HG02885 (cell line): Measurements from ENCODE around the gene LILRB4.
"Not testable (repeated sequence)": the region's sequence is repeated elsewhere in the genome, so short reads cannot be mapped to it uniquely, and the experiment has no call there.

Experiments used
- ATAC-seq: cut with Tn5 transposase; IDR thresholded peaks from one replicate; pipeline ENCODE4 v1.9.1; 2021; ENCODE audit warnings: mild to moderate bottlenecking; ENCODE audit not compliant: unreplicated experiment, poor library complexity

LILRB4 gene

DNA sequence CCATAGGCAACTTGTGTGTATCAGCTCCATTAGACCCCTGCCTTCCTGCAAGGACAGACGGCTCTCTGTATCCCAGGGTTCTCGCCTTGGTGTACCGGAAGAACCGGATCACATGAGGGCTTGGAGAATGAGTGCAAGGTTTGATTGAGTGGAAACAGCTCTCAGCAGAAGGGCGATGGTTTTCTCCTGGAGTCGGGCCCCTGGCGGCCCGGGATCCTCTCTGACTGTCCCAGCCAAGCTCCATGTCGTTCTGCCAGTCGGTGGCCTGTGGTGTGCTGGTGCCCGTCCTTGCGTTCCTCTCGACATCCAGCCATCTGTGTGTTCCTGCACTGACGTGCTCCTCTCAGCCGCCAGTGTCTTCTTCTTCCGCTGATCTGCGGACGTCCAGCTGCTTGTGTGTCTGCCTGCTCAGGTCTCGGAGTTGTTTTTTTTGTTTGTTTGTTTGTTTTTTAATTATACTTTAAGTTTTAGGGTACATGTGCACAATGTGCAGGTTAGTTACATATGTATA, 16.4 kb upstream of the LILRB4 start:
- no peak for ATAC-seq

DNA sequence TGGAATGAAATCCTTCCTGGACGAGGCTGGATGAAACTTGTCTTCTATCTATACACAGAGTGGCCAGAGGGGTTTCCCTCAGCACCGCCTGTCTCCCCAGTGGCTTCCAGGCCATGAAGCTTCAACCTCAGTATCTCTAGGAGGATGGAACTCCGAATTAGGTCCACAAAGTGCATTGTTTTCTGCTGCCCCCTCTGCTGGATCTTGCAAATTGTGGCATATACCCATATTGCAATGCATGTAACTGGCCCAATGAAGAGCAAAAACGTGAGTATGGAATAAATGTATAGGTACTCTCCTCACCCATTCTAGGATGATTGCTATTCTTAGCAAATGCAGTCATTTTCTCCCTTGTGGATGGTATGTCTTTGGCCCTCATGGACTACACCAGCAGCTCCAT, 14.7 kb upstream of the LILRB4 start:
- no peak for ATAC-seq

DNA sequence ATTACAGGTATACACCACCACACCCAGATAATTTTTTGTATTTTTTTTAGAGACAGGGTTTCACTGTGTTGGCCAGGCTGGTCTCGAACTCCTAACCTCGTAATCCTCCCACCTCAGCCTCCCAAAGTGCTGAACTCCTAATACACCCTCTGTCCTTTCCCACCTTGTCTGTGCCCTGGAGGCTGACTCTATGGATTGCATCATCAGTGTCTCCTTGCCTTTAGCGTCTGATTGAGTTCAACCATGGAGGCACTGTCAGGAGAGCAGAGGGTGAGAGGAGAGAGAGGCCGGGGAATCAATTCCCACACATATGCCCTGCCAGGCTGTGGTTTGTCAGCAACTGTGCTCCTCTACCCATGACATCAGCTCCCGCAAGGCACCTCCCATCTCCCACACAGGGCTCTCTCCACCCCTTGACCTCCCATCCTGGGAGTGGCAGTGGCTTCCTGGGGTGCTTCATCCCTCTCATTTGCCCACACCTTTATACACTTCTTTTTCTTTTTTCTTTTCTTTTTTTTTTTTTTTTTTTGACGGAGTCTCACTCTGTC, 12.6 kb upstream of the LILRB4 start:
- no peak for ATAC-seq

DNA sequence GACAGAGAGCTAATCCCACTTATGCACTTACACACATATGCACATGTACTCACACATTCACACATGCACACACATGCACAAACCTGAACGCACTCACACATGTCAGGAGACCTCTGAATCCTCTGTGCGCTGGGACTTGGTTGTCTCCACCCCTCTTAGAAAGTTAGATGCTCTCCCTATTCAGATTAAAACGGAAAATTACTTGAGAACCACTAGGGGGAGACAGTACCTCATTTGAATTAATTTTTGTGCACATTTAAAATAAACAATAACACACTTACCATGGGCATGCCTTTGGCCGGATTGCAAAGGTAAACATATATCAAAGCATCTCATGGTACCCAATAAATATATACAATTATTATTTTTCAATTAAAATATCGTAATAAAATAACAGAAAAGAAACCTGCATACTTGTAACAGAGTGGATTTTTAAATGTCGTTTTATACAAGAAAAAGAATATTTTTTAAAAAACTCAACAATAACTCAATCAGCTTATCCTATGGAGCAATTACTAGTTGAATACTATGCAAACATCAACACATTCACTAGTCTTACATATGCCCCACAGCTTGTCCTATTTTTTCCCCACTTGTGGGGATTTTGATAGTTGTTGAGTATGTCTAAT, 9.5 kb upstream of the LILRB4 start:
- ATAC-seq = no peak

DNA sequence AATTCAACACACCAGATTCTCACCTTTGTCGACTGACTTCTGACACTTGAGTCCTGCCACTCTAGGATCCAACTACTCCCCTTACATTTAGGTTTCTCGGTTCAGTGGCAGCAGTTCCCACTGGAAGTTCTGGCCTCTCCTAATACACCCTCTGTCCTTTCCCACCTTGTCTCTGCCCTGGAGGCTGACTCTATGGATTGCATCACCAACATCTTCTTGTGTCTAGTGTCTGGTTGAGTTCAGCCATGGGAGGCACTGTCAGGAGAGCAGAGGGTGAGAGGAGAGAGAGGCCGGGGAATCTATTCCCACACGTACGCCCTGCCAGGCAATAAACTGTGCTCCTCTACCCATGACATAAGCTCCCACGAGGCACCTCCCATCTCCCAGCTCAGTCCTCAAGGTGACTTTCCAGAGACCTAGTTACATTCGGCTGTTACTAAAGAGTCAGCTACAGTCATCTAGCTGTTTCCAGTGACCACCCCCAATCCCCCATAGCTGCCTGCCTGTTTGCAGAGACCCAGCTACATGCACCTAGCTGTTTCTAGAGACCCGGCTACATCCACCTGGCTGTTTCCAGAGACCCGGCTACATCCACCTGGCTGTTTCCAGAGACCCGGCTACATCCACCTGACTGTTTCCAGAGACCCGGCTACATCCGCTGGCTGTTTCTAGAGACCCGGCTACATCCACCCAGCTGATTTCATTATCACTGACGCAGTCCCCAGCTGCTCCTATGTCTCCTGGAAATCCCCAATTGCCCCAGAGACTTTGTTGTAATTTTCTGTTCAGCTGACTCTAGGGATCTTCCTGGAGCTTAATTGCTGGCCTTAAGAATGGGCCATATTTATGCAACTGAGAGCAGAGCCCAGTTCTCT, 8.1 kb upstream of the LILRB4 start:
- no peak for ATAC-seq

DNA sequence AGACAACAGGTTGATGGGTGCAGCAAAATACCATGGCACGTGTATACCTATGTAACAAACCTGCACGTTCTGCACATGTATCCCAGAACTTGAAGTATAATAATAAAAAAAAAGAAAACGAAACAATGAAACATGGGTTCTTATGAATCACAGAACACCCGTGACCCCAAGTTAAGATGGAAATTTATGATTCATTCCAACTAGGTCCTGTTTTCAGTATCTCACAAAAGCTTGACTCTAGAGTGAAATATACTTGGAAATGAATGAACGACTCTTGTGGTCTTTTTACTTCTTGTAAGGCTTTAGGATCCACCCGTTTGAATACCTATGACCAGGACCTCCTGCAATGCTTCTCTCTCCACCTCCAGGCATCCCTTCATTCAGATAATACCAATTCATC, 3.5 kb upstream of the LILRB4 start:
- ATAC-seq = no peak

DNA sequence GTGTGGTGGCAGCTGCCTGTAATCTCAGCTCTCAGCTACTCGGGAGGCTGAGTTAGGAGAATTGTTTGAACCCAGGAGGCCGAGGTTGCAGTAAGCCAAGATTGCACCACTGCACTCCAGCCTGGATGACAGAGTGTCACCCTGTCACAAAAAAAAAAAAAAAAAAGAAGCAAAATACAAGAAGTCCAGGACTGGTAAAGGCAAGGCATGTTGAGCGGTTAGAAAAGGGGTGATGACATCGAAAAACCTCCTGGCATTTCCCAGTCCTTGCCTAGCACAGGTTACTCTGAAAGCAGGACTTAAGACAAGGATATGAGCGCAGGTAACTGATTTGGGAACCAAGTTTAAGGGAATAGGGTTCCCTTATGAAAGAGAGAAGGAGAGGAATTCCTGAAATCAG, 2.5 kb upstream of the LILRB4 start:
- no peak for ATAC-seq

DNA sequence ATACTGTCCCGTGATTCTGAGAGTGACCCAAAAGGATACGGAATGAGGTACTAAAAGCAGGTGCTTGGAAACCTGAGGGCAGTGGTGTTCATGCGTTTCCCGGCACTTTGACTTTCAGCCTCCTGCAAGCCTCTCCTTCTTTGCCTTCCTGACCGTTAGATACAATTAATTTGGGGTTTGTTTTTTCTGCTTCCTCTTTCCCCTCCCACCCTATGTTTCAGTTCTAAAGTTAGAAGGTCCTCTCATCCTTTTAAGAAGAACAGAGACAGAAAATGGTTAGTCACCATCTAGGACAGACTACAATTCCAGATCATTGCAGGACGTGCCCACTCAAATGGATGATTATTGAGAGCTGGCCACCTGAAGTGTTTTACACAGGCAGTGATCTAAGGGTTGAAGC, 1.8 kb upstream of the LILRB4 start:
- ATAC-seq = no peak

DNA sequence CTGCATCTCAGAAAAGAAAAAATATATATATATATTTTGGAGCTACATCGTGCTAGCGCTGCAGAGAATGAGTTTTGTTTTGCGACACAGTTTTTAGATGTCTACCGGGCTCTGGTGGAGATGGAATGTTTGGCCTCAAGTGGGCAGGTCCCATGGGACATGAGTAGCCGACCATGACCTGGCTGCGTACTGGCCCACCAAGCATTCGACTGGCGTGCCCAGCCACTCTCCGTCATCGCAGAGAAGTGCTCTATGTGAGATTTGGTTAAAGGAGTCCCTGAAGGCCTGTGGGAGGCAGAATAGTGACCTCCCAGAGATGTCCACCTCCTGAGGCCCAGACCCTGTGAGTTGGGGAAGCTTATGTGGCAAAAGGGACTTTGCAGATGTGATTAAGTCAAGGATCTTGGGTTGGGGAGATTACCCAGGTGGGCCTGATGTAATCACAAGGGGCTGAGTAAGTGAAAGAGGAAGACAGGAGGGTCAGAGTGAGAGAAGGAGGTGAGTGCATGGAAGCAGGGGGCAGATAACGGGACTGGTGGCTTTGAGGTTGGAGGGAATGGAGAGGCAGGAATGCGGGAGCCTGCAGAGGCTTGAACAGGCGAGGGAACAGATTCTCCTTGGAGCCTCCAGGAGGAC, 821 bp upstream of the LILRB4 start:
- no peak for ATAC-seq

DNA sequence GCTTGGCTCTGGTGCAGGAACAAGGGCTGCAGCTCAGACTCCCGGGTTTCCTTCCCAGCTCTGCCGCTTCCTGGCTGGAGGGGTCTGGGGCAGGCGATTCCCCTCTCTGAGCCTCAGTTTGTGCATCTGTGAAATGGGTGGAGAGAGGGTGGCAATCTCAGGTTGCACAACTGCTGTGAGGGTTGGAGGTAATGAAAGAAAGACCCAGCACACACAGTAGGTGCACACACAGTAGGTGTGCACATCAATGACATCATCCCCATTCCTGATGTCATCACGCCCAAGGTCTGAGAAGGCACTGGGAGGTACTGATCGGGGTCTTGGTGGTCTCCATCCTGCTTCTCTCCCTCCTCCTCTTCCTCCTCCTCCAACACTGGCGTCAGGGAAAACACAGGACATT, 2.7 kb downstream of the LILRB4 start:
- ATAC-seq = no peak

DNA sequence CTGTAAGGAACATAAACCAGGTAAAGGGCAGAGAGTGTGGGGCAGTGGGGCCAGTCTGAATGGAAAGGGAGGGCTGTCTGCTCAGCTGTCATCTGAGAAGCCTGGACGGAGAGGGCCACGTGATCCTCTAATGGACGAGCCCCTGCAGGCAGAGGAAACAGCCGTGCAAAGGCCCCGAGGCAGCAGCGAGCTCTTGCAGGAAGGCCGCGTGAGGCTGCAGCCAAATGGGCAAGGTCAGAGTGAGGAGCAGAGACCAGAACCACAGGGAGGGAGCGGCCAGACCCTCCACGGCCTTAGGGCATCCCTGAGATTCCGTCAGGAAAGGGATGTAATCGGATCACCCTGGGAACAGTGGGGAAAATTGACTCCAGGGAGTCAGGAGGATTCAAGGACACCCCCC, 4.4 kb downstream of the LILRB4 start:
- no peak for ATAC-seq

DNA sequence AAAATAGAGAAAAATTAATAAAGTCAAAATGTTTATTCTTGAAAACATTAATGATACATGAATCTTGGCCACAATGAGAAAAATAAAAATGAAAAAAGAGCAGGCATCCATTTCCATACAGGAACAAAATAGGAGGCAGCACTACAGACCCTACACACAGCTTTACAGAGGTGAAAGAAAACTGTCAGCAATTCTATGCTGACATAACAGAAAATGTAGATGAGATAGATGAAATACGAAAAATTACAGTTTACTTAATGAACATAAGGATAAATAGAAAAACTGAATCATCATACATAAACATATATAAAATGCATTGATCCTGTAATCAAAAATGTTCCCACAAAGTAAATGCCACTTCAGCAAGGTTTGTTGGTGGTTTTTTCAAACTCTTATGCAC, 5.6 kb downstream of the LILRB4 start:
- no peak for ATAC-seq

DNA sequence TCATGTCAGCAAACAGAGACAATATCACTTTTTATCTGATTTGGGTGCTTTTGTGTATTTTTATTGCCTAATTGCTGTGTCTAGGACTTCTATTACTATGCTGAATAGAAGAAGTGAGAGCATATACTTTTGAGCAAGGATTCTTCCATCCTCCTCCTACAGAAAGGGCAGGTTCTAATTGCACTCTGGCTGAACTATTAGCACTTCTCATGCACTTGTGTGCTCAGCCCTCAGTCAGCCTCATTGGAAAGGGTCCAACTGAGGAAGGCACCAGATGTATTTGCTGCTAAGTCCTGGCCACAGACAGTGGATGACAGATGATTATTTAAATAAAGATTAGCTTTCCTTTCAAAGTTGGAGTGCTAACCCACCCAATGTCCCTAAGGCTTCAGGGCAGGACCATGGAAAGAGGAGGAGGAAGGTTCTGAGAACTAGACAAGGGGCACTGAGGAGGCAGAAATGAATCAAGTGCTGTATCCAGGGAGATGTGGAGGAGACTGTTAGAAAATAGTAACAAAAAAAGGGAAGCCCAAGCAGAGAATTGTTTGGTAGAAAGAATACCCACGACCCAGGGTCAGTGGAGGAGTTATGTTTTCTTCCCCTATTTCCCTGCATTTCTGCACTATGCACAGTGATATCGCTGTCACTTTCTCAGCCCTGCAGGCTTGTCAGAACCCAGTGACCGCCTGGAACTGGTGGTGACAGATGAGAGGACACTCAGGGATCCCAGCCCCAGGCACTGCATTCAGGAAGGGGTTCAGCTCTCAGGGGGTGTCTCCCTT, 8.0 kb downstream of the LILRB4 start:
- ATAC-seq = no peak

DNA sequence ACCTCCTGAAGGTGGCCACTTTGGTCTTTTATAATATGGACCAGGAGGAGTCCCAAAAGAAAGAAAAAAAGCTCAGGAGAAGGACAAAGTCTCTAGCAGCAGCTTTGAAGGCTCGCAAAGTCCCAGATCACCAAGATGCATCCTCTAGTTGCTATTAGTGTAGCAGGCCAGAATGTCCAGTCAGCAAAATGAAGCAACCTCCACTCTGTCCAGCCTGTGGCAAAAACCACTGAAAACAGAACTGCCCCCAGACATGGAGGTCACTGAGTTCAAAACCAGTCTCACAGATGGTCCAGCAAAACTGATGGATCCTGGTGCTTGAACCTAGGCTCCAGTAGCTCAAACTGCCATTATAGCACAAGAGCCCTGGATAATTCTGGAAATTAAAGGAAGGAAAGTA, 10.4 kb downstream of the LILRB4 start:
- no peak for ATAC-seq

DNA sequence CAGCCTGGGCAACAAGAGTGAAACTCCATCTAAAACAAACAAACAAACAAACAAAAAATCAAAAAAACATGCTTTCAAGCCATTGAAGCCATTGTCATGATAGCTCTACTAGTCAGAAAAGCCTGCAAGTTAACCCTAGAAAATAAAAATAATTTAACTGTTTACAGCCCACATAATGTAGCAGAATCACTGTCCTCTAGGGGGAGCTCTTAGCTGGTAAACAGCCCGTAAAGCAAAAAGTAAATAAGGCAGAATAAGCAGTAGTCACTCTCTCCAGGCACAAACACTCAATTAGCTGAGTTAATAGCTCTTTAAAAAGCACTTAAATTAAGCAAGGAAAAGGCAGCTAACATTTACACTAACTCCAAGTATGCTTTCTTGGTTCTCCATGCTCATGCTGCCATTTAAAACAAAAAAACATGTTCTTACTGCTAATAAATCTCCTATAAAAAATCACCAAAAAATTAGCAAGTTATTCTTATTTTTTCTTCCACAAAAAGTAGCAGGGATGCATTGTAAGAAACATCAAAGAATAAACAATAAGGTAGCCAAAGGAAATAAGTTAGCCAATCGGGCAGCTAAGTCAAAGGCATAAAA, 11.3 kb downstream of the LILRB4 start:
- ATAC-seq = no peak

DNA sequence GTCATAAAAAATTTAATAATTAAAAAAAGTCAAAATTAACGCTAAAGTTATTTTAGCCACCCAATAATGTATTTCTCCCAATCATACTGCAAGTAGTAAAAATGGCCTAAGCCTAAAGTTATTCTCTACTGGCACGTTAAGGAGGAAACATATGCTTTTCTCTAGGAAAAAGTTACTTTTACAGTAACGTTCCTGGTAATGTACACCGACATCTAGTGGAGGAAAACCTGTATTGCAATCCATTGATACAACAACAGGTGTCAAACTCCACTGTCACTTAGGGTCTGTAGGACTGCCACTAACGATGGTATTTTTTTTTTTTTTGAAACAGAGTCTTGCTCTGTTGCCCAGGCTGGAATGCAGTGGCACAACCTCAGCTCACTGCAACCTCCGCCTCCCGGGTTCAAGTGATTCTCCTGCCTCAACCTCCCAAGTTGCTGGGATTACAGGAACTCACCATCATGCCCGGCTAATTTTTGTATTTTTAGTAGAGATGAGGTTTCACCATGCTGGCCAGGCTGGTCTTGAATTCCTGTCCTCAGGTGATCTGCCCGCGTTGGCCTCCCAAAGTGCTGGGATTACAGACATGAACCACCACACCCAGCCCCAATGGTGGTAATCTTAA, 13.5 kb downstream of the LILRB4 start:
- not testable (repeated sequence) for ATAC-seq

DNA sequence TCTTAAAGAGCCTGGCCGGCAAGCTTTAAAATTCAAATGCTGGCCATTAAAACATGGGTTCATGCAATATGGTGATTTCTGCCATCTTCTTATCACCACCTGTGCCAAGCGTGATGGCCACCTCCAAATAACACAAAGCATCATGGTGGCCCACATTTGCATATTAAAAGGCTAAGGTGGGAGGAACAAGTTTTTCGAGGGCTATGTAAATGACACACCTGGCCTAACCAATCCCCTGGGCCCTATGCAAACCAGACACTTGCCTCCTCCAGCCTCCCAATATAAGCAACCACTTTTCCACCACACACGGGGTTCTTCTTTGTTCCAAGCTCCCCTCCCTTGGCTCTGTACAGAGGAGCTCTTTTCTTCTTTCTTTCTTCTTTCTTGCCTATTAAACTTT, 14.4 kb downstream of the LILRB4 start:
- no peak for ATAC-seq

DNA sequence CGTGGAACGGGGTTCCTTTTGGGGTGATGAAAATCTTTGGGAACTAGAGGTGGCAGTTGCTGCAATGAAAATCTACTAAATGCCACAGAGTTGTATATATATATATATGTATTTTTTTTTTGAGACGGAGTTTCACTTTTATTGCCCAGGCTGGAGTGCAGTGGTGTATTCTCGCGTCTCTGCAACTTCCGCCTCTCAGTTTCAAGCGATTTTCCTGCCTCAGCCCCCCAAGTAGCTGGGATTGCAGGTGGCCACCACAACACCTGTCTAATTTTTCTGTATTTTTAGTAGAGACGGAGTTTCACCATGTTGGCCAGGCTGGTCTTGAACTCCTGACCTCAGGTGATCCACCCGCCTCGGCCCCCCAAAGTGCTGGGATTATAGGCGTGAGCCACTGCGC, 18.8 kb downstream of the LILRB4 start:
- not testable (repeated sequence) for ATAC-seq

DNA sequence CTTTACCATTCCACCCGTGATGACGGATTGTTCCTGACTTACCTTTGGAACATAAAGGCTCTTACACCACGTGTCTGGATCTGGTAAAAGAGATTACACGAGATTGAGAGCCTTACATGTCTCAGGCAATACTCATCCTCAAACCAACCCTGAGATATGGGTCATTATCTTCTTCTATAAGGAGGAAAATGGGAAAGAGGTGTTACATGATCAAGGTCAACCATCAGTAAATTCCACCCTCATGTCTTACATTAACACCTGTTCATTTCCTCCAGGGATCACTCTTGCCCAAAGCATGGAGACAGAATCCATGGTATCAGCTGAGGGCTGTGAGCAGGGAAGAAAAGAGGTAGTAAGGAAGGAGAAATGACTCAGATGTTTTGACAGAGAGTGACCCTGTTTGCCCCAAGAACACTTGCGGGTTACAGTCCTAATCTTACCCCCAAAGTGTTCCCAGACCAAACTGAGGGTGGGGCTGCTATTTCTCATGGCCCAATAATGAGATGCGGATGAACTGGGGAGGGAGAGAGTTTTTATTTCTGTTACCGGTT, 19.6 kb downstream of the LILRB4 start:
- no peak for ATAC-seq
